GM19467 (cell line): ENCODE data around the gene MAPKBP1.

ENCODE experiments used
- ATAC-seq: cut with Tn5 transposase; IDR thresholded peaks from one replicate; pipeline ENCODE4 v1.9.1; 2021; ENCODE audit warnings: mild to moderate bottlenecking, moderate library complexity; ENCODE audit not compliant: unreplicated experiment

MAPKBP1 gene

GRCh38 chr15:41780727-41781126 lies 6.4 kb downstream of the MAPKBP1 start:
- ATAC-seq, result no peak

GRCh38 chr15:41782371-41783282 lies 8.3 kb downstream of the MAPKBP1 start:
- no peak for ATAC-seq

- ATAC-seq, result no peak
Measured at GRCh38 chr15:41783296-41783695, 9.0 kb downstream of the MAPKBP1 start.

GRCh38 chr15:41788262-41788661 lies 14.0 kb downstream of the MAPKBP1 start:
- no peak for ATAC-seq

- ATAC-seq, result no peak
Measured at GRCh38 chr15:41789236-41789635, 15.0 kb downstream of the MAPKBP1 start.

GRCh38 chr15:41789662-41790061 lies 15.4 kb downstream of the MAPKBP1 start:
- no peak for ATAC-seq

GRCh38 chr15:41790169-41790568 lies 15.9 kb downstream of the MAPKBP1 start:
- ATAC-seq, result no peak

- no peak for ATAC-seq
Measured at GRCh38 chr15:41790756-41791546, 16.7 kb downstream of the MAPKBP1 start.

- ATAC-seq, result no peak
Measured at GRCh38 chr15:41791547-41791937, 17.3 kb downstream of the MAPKBP1 start.

- no peak for ATAC-seq
Measured at GRCh38 chr15:41792000-41792637, 17.8 kb downstream of the MAPKBP1 start.

GRCh38 chr15:41794081-41794480 lies 19.8 kb downstream of the MAPKBP1 start:
- ATAC-seq, result no peak

GRCh38 chr15:41795996-41796856 lies 21.9 kb downstream of the MAPKBP1 start:
- no peak for ATAC-seq

- ATAC-seq, result no peak
Measured at GRCh38 chr15:41797201-41797944, 23.1 kb downstream of the MAPKBP1 start.

GRCh38 chr15:41798607-41799487 lies 24.6 kb downstream of the MAPKBP1 start:
- no peak for ATAC-seq

- ATAC-seq, result no peak
Measured at GRCh38 chr15:41799488-41799805, 25.2 kb downstream of the MAPKBP1 start.

- no peak for ATAC-seq
Measured at GRCh38 chr15:41801185-41801584, 26.9 kb downstream of the MAPKBP1 start.

GRCh38 chr15:41801850-41802455 lies 27.7 kb downstream of the MAPKBP1 start:
- ATAC-seq, result no peak

GRCh38 chr15:41804361-41804760 lies 30.1 kb downstream of the MAPKBP1 start:
- no peak for ATAC-seq
